Left lung (tissue), 10 donors: Measurements from ENCODE around the gene GMDS. TPM values are rescaled to one million over a fixed set of nuclear protein-coding genes. Genes with fewer than 3 reads are reported as not detected.

Source experiments
- ATAC-seq: fragments of 200-7000 bp; cut with Tn5 transposase; one replicate; pipeline ENCODE4 v1.9.1; 2020; ENCODE audit warnings: moderate library complexity
- DNase-seq, 4 donors: peaks; one replicate each; pipeline ENCODE4 v3.0.0-alpha.2; 2013 to 2020
- H3K27ac ChIP-seq, 2 donors: fragments of 200-600 bp; sonication (generic) in 1 of 2; one replicate each; pipeline versions ENCODE4 v1.5.0 to v1.8.0; 2020 to 2021
- H3K27me3 ChIP-seq, 2 donors: fragments of 200-600 bp; sonication (generic) in 1 of 2; one replicate each; pipeline versions ENCODE4 v1.5.0 to v1.8.0; 2020 to 2021
- H3K36me3 ChIP-seq, 2 donors: fragments of 200-600 bp; sonication (generic) in 1 of 2; one replicate each; pipeline versions ENCODE4 v1.5.0 to v1.8.0; 2020 to 2021
- H3K4me1 ChIP-seq, 2 donors: fragments of 200-600 bp; one replicate each; pipeline ENCODE4 v1.8.0; 2021
- H3K4me3 ChIP-seq, 2 donors: fragments of 200-600 bp; sonication (generic) in 1 of 2; one replicate each; pipeline versions ENCODE4 v1.5.0 to v1.8.0; 2020 to 2021; ENCODE audit warnings: mild to moderate bottlenecking in 1 of 2
- H3K9me3 ChIP-seq, 2 donors: fragments of 200-600 bp; sonication (generic) in 1 of 2; one replicate each; pipeline versions ENCODE4 v1.5.0 to v1.8.0; 2020 to 2021
- intact Hi-C, 2 donors: fragments of 100-400 bp; cut with DNase I; formaldehyde crosslinking; loops; one replicate each; pipeline versions ENCODE4 v1.11.2 to v1.14.2; 2022
- polyA plus RNA-seq, 6 donors: library from polyadenylated mRNA; unstranded; fragments of 120-200 nt; gene quantifications; one replicate each; pipeline ENCODE4 v1.2.1, GENCODE V29; 2013; ENCODE audit not compliant: insufficient read length in 6 of 6
- total RNA-seq, 2 donors: library from RNA; stranded (reverse); fragmentation: NEBNext Ultra II Directional; extraction: Animal tissue kit (Norgen Biotek cat#: 25700); gene quantifications; one replicate each; pipeline ENCODE4 v1.2.1, GENCODE V29; 2021
- TF ChIP-seq, protein P1 (sequence below), 2 donors: fragments of 200-600 bp; sonication (generic) in 1 of 2; IDR thresholded peaks; one replicate each; pipeline versions ENCODE4 v1.5.0 to v1.8.0; 2021; ENCODE audit warnings: antibody characterized with exemption in 2 of 2
- donor health status: DM: no; HTN: yes; CAD: no.
- donor health status: DM: no; HTN: no; CAD: no.

GMDS gene
- total and polyA plus RNA-seq, 8 donors: 16.5 to 25.4 (median 21.2) TPM

DNA sequence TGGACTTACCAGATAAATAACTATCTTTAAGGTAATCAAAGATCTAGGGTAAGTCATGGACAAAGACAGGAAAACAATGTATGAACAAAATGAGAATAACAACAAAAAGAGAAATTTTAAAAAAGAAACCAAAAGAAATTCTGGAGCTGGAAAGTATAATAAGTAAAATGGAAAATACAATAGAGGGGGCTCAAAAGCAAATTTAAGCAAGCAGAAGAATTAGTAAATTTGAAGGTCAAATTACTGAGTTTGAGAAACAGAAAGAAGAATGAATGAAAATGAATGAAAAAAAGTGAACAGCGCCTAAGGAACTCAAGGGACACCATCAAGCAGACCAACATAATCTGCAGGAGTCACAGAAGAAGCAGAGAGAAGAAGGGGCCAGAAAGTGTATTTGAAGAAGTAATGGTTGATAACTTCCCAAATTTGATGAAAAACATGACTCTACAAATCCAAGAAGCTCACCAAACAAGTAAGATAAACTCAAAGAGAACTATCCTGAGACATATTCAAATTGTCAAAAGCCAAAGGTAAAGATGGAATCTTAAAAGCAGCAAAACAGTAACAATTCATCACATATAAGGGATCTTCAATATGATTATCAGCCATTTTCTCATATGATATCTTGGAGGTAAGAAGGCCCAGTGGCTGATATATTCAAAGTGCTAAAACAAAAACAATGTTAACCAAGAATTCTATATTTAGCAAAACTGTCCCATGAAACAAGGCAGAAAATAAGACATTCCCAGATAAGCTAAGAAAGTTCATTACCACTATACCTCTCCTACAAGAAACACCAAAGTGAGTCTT, 417.2 kb downstream of the GMDS start:
- DNase-seq: no peak
- H3K27ac ChIP-seq: no peak overlapping the region
- TF ChIP-seq, protein P1, sequence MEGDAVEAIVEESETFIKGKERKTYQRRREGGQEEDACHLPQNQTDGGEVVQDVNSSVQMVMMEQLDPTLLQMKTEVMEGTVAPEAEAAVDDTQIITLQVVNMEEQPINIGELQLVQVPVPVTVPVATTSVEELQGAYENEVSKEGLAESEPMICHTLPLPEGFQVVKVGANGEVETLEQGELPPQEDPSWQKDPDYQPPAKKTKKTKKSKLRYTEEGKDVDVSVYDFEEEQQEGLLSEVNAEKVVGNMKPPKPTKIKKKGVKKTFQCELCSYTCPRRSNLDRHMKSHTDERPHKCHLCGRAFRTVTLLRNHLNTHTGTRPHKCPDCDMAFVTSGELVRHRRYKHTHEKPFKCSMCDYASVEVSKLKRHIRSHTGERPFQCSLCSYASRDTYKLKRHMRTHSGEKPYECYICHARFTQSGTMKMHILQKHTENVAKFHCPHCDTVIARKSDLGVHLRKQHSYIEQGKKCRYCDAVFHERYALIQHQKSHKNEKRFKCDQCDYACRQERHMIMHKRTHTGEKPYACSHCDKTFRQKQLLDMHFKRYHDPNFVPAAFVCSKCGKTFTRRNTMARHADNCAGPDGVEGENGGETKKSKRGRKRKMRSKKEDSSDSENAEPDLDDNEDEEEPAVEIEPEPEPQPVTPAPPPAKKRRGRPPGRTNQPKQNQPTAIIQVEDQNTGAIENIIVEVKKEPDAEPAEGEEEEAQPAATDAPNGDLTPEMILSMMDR (IDR thresholded peaks at IDR 0.05): no peak
- intact Hi-C loops: no loop called here
- ATAC-seq: no peak
- no peak overlapping the region for H3K4me3 ChIP-seq
- H3K36me3 ChIP-seq: no peaks in the 10 kb centered on the region
- no peaks in the 10 kb centered on the region for H3K27me3 ChIP-seq
- peaks cover 0 to 8% of the 10 kb centered on the region in 2 donors for H3K4me1 ChIP-seq
- peaks cover 0 to 25% of the 10 kb centered on the region in 2 donors for H3K9me3 ChIP-seq

- TF ChIP-seq, protein P1 (IDR thresholded peaks at IDR 0.05): no peak
- H3K27ac ChIP-seq: no peak overlapping the region
Observed at GRCh38 chr6:1825926-1826325, 419.5 kb downstream of the GMDS start.

DNA sequence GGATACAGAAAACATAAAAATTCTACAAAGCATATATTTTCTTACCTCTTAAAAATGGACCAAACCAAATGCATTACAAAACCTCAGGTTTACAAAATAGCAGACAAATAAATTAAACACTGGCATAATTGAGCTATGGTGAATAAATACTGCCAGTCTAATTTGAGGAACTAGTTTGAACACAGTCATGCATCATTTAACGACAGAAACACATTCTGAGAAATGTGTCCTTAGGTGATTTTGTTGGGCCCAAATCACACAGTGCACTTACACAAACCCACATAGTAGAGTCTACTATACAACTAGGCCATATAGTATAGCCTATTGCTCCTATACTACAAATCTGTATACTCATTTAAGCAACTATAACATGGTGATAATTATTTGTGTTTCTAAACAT, 420.1 kb downstream of the GMDS start:
- DNase-seq: no peak
- Histone ChIP-seq H3K4me3 (no peak overlapping the region), H3K9me3 (peaks cover 0 to 25% of the 10 kb centered on the region in 2 donors), H3K27me3 (no peaks in the 10 kb centered on the region), H3K4me1 (no peaks in the 10 kb centered on the region), H3K27ac (no peak overlapping the region), H3K36me3 (no peaks in the 10 kb centered on the region)
- ATAC-seq: no peak
- TF ChIP-seq, protein P1 (IDR thresholded peaks at IDR 0.05): no peak
- intact Hi-C loops: no loop called here

More at GRCh38 chr6:1825926-1826325, 419.5 kb downstream of the GMDS start:
- Histone ChIP-seq H3K27me3 (no peaks in the 10 kb centered on the region), H3K9me3 (peaks cover 0 to 25% of the 10 kb centered on the region in 2 donors), H3K4me1 (no peaks in the 10 kb centered on the region), H3K4me3 (no peak overlapping the region), H3K36me3 (no peaks in the 10 kb centered on the region)
- ATAC-seq (no peak), DNase-seq (no peak)
- intact Hi-C loops: no loop called here

DNA sequence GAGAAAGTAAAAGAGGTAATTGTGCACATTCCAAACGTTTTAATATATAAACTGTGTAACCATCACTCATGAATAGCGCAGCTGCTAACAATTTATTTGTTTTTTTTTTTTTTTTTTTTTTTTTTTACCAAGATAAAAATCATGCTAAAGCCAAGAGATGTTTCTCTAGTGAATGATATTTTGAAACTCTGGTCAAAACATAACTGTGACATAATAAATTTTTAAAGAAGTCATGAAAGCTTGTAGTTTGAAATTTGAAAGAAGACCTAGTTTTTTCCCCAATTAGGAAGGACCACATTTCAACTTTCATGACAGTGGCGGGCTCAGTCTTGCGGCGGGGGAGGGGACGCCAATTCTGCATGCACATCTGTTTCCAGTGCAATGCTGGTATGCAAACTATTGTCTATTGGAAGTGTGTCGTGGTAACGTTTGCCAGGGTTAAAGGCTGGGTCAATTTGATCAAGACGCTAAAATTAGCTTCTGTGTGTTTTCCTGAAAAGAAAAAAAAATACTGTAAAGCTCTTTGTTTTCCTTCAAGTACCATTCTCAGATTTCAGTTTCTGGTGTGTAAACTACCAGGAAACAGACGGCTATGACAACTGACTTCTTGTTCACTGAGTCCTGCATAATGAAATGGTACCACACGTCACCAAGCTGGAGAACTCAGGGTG, 423.8 kb downstream of the GMDS start:
- DNase-seq (no peak), ATAC-seq (no peak)
- no peaks in the 10 kb centered on the region for H3K4me1 ChIP-seq
- no peak overlapping the region for H3K27ac ChIP-seq
- H3K36me3 ChIP-seq: no peaks in the 10 kb centered on the region
- intact Hi-C loops: no loop called here
- no peak overlapping the region for H3K4me3 ChIP-seq
- TF ChIP-seq, protein P1 (IDR thresholded peaks at IDR 0.05): no peak
- no peaks in the 10 kb centered on the region for H3K27me3 ChIP-seq
- H3K9me3 ChIP-seq: no peaks in the 10 kb centered on the region

GRCh38 chr6:1821164-1821512, 424.3 kb downstream of the GMDS start:
- DNase-seq (no peak), ATAC-seq (no peak)
- Histone ChIP-seq H3K27ac (no peak overlapping the region), H3K4me3 (no peak overlapping the region), H3K4me1 (no peaks in the 10 kb centered on the region), H3K36me3 (no peaks in the 10 kb centered on the region), H3K27me3 (no peaks in the 10 kb centered on the region), H3K9me3 (no peaks in the 10 kb centered on the region)
- intact Hi-C loops: no loop called here
- TF ChIP-seq, protein P1 (IDR thresholded peaks at IDR 0.05): no peak
